PFSK-1 (cell line): ENCODE measurements around the gene IRF2.

Experiments
- FOXP2 ChIP-seq: optimal IDR thresholded peaks from 2 replicates; pipeline ENCODE3; 2011; ENCODE audit warnings: borderline replicate concordance, control low read depth, inconsistent platforms; ENCODE audit not compliant: insufficient read depth; ENCODE audit errors: extremely low read length, extremely low read depth
- POLR2AphosphoS5 ChIP-seq: IDR thresholded peaks from 2 replicates; pipeline ENCODE4 v1.6.1; 2012; ENCODE audit warnings: low read depth, mild to moderate bottlenecking, control low read depth, low read length, moderate library complexity
- REST ChIP-seq, 2 experiments: IDR thresholded peaks; 2 replicates each; pipeline versions ENCODE4 v1.6.1 to v1.8.0; 2011 to 2012; ENCODE audit warnings: low read depth in 2 of 2, low read length in 2 of 2, control low read depth in 1 of 2, inconsistent platforms in 1 of 2, mild to moderate bottlenecking in 1 of 2, moderate library complexity in 1 of 2; ENCODE audit not compliant: insufficient read depth in 1 of 2
- SIN3A ChIP-seq: IDR thresholded peaks from 2 replicates; pipeline ENCODE4 v1.6.1; 2012; ENCODE audit warnings: mild to moderate bottlenecking, low read length, moderate library complexity, borderline replicate concordance; ENCODE audit not compliant: insufficient read depth
- TAF1 ChIP-seq: IDR thresholded peaks from 2 replicates; pipeline ENCODE4 v1.6.1; 2012; ENCODE audit warnings: low read length, control low read depth, borderline replicate concordance; ENCODE audit not compliant: insufficient read depth

DNA sequence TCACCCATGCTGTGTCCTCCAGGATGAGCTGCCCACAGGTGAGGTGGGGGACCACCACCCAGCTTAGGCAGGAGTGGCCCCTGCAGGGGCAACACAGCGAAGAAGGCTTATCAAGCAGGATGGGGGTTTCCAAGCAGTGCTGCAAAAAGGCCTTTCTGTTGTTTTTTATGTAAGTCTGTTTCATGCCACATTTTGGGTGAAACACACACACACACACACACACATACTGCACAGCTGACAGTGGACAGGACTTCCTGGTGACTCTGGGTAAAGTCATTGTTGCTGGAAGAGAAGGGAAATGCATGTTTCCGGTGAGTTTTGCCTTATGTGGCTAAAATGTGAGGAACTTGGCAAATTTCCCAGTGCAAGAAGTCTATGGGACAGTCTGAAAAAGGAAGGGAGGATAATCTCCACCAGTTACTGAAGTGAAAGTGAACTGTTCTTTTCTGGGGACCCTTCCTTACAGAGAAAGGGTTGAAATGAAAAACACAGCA, 119.2 kb downstream of the IRF2 start:
- TF ChIP-seq REST (IDR thresholded peaks at IDR 0.05; ENCODE audit: insufficient read depth in 1 of 2, low read depth in 2 of 2, low read length in 2 of 2) = peak in 1 of 2 experiments; percentile 65; a peak in 2 of 4 replicates
- no peak for TF ChIP-seq POLR2AphosphoS5
- TF ChIP-seq TAF1 = no peak
- TF ChIP-seq SIN3A = peak; percentile 84; the same call in 1 of the 2 replicates
- peak; percentile 77 for TF ChIP-seq FOXP2
